Bronchus fibroblast of lung (primary cell): ENCODE results near the gene KIF4A. TPM values are rescaled to one million over a fixed set of nuclear protein-coding genes. Genes with fewer than 3 reads are reported as not detected.

Source experiments
- total RNA-seq: library from RNA; depleted of rRNA; stranded (reverse); fragments of >200 nt; gene quantifications from 2 replicates; pipeline ENCODE4 v1.2.3, GENCODE V29; 2015

Gene KIF4A
- 17.7 and 17.8 TPM in 2 replicates for total RNA-seq

GRCh38 chrX:70289793-70290770 is at the start of gene KIF4A, which contains the start of gene PDZD11:
Gene KIF4A, plus strand, starts transcription at chrX:70290104. Its CDS starts 355 bp downstream, at chrX:70290459.
Gene PDZD11, minus strand, starts transcription at chrX:70289927. Its CDS starts 586 bp downstream, at chrX:70289341.

GRCh38 chrX:70260104-70260503 is 29.8 kb upstream of the KIF4A start, which contains the start of gene P2RY4:
Gene P2RY4, minus strand, starts transcription at chrX:70260204. Its CDS starts 580 bp downstream, at chrX:70259624.

GRCh38 chrX:70268034-70268433 is 21.9 kb upstream of the KIF4A start, which contains the start of gene ARR3:
Gene ARR3, plus strand, starts transcription at chrX:70268334. Its CDS starts 1,052 bp downstream, at chrX:70269386.

GRCh38 chrX:70281951-70282350 is 8.0 kb upstream of the KIF4A start, which contains the start of gene RAB41:
Gene RAB41, plus strand, starts transcription at chrX:70282172. Its CDS starts 46 bp downstream, at chrX:70282218.

GRCh38 chrX:70422851-70423341 is 133.0 kb downstream of the KIF4A start, which contains the start of gene GDPD2:
Gene GDPD2, plus strand, starts transcription at chrX:70423314. Its CDS starts 1,671 bp downstream, at chrX:70424985.

GRCh38 chrX:70444326-70444945 is 154.5 kb downstream of the KIF4A start, which contains the start of gene DLG3:
Gene DLG3, plus strand, starts transcription at chrX:70444835. Its CDS starts 367 bp downstream, at chrX:70445202.

Other genes starting within 250 kb of the KIF4A start
- not detected in 2 replicates for gene AWAT2, start 240.2 kb upstream of the KIF4A start, total RNA-seq
- gene OTUD6A, start 227.6 kb upstream of the KIF4A start, total RNA-seq = not detected in 2 replicates
- 46.2 and 48.8 TPM in 2 replicates for gene IGBP1, start 156.7 kb upstream of the KIF4A start, total RNA-seq
- not detected in 2 replicates for gene DGAT2L6, start 112.6 kb upstream of the KIF4A start, total RNA-seq
- gene AWAT1, start 55.4 kb upstream of the KIF4A start, total RNA-seq = not detected in 2 replicates
- 0.15 TPM in 1 of 2 replicates, not detected in the other for gene P2RY4, start 29.9 kb upstream of the KIF4A start, total RNA-seq
- gene ARR3, start 21.8 kb upstream of the KIF4A start, total RNA-seq = not detected in 2 replicates
- not detected in 2 replicates for gene RAB41, start 7.9 kb upstream of the KIF4A start, total RNA-seq
- 58.0 and 71.4 TPM in 2 replicates for gene PDZD11, start 177 bp upstream of the KIF4A start, total RNA-seq
- gene GDPD2, start 133.2 kb downstream of the KIF4A start, total RNA-seq = not detected in 2 replicates
- gene DLG3, start 154.7 kb downstream of the KIF4A start, total RNA-seq = 19.8 and 24.0 TPM in 2 replicates